ENCODE measurements around the gene TSHZ1.

DNA sequence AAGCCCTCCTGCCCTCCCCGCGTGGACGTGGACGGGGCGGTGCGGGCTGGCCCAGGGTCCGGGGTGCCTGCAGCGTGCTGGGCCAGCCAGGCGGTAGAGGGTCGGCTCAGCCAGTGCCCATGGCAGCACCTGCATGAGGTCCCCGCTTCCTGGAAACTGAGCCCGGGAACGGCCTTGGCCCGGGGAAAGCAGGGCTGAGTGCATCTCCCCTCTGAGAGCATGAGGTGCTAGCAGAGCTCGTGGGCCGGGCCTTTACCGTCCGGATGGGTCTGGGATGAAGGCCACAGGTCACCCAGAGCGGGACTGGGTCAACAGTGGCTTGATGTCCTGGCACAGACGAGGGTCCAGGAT, 39.8 kb downstream of the TSHZ1 start:
- no peak for TF ChIP-seq POLR2A (IDR thresholded peaks at IDR 0.05; ENCODE audit: low read depth)
- TF ChIP-seq, protein P1, sequence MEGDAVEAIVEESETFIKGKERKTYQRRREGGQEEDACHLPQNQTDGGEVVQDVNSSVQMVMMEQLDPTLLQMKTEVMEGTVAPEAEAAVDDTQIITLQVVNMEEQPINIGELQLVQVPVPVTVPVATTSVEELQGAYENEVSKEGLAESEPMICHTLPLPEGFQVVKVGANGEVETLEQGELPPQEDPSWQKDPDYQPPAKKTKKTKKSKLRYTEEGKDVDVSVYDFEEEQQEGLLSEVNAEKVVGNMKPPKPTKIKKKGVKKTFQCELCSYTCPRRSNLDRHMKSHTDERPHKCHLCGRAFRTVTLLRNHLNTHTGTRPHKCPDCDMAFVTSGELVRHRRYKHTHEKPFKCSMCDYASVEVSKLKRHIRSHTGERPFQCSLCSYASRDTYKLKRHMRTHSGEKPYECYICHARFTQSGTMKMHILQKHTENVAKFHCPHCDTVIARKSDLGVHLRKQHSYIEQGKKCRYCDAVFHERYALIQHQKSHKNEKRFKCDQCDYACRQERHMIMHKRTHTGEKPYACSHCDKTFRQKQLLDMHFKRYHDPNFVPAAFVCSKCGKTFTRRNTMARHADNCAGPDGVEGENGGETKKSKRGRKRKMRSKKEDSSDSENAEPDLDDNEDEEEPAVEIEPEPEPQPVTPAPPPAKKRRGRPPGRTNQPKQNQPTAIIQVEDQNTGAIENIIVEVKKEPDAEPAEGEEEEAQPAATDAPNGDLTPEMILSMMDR (IDR thresholded peaks at IDR 0.05), result no peak
- no peak for TF ChIP-seq EP300 (IDR thresholded peaks at IDR 0.05)
- TF ChIP-seq POLR2AphosphoS5 (IDR thresholded peaks at IDR 0.05), result no peak
